ENCODE measurements around the gene TXNL4A.

Gene TXNL4A

GRCh38 chr18:79945118-79946042 is 43.0 kb downstream of the TXNL4A start:
- CTCF ChIA-PET = no interaction called here
- Histone ChIP-seq H3K4me1 (ENCODE audit: control insufficient read depth, insufficient read depth, low read length) (peaks cover 14% of the 10 kb centered on the region), H3K27ac (ENCODE audit: extremely low read depth, low read depth, low read length) (no peak overlapping the region), H3K4me3 (ENCODE audit: low read depth, low read length) (no peak overlapping the region), H3K36me3 (ENCODE audit: control insufficient read depth in 2 of 2, insufficient read depth in 1 of 2, low read length in 2 of 2) (peaks cover 15 to 46% of the 10 kb centered on the region in 2 experiments), H3K9me3 (ENCODE audit: control insufficient read depth, insufficient read depth, low read depth, low read length) (no peaks in the 10 kb centered on the region)
- POLR2A ChIA-PET = no interaction called here
- no peak for TF ChIP-seq ZFP3 (tag by site-specific recombination; IDR thresholded peaks at IDR 0.05; ENCODE audit: low read depth)
- no peak for TF ChIP-seq FEZF1 (tag by site-specific recombination; IDR thresholded peaks at IDR 0.05)
- TF ChIP-seq TCF7L2 (IDR thresholded peaks at IDR 0.05; ENCODE audit: borderline replicate concordance, low read depth, low read length) = no peak
- no peak for TF ChIP-seq ZNF610 (tag by site-specific recombination; IDR thresholded peaks at IDR 0.05; ENCODE audit: borderline replicate concordance)
- 0 out of 2 replicates have a peak, but pooled peaks have one; percentile 12 for TF ChIP-seq EGR2 (tag by site-specific recombination; IDR thresholded peaks at IDR 0.05; ENCODE audit: low read depth)
- TF ChIP-seq ZNF830 (tag by site-specific recombination; IDR thresholded peaks at IDR 0.05; ENCODE audit: low read depth) = no peak
- TF ChIP-seq ZNF19 (tag by site-specific recombination; IDR thresholded peaks at IDR 0.05; ENCODE audit: low read depth) = no peak
- no peak for TF ChIP-seq ZNF148 (tag by site-specific recombination; IDR thresholded peaks at IDR 0.05; ENCODE audit: borderline replicate concordance)
- no peak for TF ChIP-seq ZNF692 (tag by site-specific recombination; IDR thresholded peaks at IDR 0.05)
- TF ChIP-seq ZNF654 (tag by site-specific recombination; IDR thresholded peaks at IDR 0.05; ENCODE audit: low read depth) = no peak
- TF ChIP-seq ZNF155 (tag by site-specific recombination; IDR thresholded peaks at IDR 0.05) = no peak
- TF ChIP-seq ZSCAN30 (tag by site-specific recombination; IDR thresholded peaks at IDR 0.05) = no peak
- TF ChIP-seq OVOL3 (tag by site-specific recombination; IDR thresholded peaks at IDR 0.05) = no peak
- peak; percentile 83 for TF ChIP-seq ZNF18 (tag by site-specific recombination; IDR thresholded peaks at IDR 0.05)
- TF ChIP-seq IKZF3 (tag by site-specific recombination; IDR thresholded peaks at IDR 0.05) = 0 out of 2 replicates have a peak, but pooled peaks have one; percentile 13
- TF ChIP-seq ZNF571 (tag by site-specific recombination; IDR thresholded peaks at IDR 0.05) = no peak
- TF ChIP-seq ZNF16 (tag by site-specific recombination; IDR thresholded peaks at IDR 0.05; ENCODE audit: low read depth) = no peak
- no peak for TF ChIP-seq ZNF558 (tag by site-specific recombination; IDR thresholded peaks at IDR 0.05)
- TF ChIP-seq CTCF (tag by site-specific recombination; IDR thresholded peaks at IDR 0.05) = no peak
- no peak for TF ChIP-seq ZNF223 (tag by site-specific recombination; IDR thresholded peaks at IDR 0.05)
- TF ChIP-seq GLIS2 (tag by site-specific recombination; IDR thresholded peaks at IDR 0.05) = peak; percentile 48; the same call in 1 of the 2 replicates
- TF ChIP-seq ZNF555 (tag by site-specific recombination; conservative IDR thresholded peaks at IDR 0.05) = no peak
- TF ChIP-seq BCL6B (tag by site-specific recombination; IDR thresholded peaks at IDR 0.05) = no peak
- TF ChIP-seq ZNF837 (tag by site-specific recombination; IDR thresholded peaks at IDR 0.05) = no peak
- TF ChIP-seq PATZ1 (tag by site-specific recombination; IDR thresholded peaks at IDR 0.05) = no peak
- TF ChIP-seq KLF7 (tag by site-specific recombination; IDR thresholded peaks at IDR 0.05; ENCODE audit: borderline replicate concordance) = no peak

Data from HEK293 (cell line).